Vagina (tissue), 2 donors: ENCODE measurements around the gene CD96.

ENCODE experiments used
- POLR2A ChIP-seq, 2 donors: fragments of 450-650 bp; IDR thresholded peaks; one replicate each; pipeline ENCODE4 v1.6.1; 2017; ENCODE audit warnings: antibody characterized with exemption in 2 of 2, mild to moderate bottlenecking in 2 of 2, moderate library complexity in 2 of 2
- TF ChIP-seq, protein P1 (sequence below), 3 experiments: fragments of 450-650 bp in 2 of 3; fragments of 200-600 bp in 1 of 3; sonication (generic) in 1 of 3; IDR thresholded peaks; one replicate each; pipeline ENCODE4 v1.5.1; 2017 to 2019; ENCODE audit warnings: antibody characterized with exemption in 3 of 3, mild to moderate bottlenecking in 2 of 3, moderate library complexity in 2 of 3

DNA sequence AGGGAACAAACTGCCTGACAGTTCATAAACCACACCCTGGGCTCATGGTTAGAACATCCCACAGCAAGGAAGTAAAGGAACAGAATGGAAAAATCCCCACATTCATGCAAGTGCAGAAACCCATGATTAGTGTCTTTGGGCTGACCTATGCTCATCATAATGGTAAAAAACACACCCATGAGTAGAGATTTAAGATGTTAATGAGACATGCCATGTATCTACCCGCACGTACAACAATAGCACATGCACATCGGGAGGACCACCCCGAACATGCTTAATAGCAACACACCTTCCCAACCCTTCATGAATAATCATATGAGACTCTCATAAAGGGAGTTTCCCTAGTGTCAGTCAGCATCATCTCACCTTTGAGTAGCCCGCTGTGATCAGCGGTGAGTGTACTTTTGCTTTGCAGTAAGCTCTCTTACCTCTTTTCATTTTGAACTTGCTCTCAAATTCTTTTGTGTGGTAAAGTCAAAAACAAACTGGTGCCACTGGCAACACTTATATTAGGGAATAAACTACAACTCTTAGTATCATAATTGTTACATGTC, 30.0 kb downstream of the CD96 start:
- TF ChIP-seq, protein P1, sequence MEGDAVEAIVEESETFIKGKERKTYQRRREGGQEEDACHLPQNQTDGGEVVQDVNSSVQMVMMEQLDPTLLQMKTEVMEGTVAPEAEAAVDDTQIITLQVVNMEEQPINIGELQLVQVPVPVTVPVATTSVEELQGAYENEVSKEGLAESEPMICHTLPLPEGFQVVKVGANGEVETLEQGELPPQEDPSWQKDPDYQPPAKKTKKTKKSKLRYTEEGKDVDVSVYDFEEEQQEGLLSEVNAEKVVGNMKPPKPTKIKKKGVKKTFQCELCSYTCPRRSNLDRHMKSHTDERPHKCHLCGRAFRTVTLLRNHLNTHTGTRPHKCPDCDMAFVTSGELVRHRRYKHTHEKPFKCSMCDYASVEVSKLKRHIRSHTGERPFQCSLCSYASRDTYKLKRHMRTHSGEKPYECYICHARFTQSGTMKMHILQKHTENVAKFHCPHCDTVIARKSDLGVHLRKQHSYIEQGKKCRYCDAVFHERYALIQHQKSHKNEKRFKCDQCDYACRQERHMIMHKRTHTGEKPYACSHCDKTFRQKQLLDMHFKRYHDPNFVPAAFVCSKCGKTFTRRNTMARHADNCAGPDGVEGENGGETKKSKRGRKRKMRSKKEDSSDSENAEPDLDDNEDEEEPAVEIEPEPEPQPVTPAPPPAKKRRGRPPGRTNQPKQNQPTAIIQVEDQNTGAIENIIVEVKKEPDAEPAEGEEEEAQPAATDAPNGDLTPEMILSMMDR (IDR thresholded peaks at IDR 0.05), result no peak
- TF ChIP-seq POLR2A (IDR thresholded peaks at IDR 0.05), result no peak
